Measurements from ENCODE around the gene BEST3. TPM values are rescaled to one million over a fixed set of nuclear protein-coding genes. Genes with fewer than 3 reads are reported as not detected.

BEST3 gene
- total RNA-seq (under 1 TPM in 1 of 5 donors, not detected in 4; 0.37 TPM), polyA plus RNA-seq (not detected)
- long read RNA-seq, donor 1 = 0 reads
- long read RNA-seq, donor 2 = 0 reads
- long read RNA-seq, donor 3 = 0 reads
- long read RNA-seq, donor 4 = 0 reads
- long read RNA-seq, donor 5 = 0 reads
- long read RNA-seq, donor 6 = 0 reads
- long read RNA-seq, donor 7 = 0 reads
- long read RNA-seq, donor 8 = 0 reads
- long read RNA-seq, donor 9 = 0 reads
- long read RNA-seq, donor 10, partial matches to known transcripts = 0 of 1 reads
- long read RNA-seq, donor 10, other reads (novel, unspliced or antisense) = 0 of 1 reads

DNA sequence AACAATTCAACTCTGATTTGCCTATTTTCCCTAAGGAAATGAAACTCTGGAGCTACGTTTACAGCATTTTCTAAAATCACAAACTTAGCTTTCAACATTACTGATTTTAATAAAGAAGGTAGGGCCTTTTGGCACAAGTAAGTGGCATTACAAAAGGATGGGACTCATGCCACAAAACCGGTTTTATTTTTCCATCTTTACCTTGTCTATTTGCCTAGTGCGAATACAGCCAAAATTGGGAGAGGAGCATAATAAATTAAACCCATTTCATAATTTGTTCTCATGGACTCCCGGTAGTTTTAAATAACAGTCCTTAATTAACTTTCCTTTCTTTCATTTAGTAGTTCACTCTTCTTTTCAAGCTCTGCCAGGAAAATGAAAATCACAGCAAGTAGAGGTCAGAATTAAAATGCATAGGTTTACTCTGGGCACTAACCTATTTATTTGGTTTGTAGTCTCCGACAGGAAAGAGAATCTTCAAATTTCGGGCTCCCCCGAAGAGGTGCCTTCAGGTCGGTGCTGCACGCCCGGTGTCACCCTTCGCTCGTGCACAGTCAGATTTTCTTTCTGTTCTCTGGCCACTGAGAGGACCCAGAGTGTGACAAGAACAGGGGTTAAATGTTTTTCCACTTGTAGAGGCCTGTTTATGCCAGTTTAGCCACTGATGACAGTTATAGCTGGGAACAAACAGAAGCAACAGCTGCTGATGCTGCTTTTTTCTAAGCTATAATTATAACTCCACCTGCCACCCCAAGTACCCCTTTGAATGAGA lies at the start of gene BEST3:
BEST3 (minus strand) TSS at position 535 of the 772 bp plus-strand sequence. CDS start 1,505 bp downstream, outside the sequence.
- Histone ChIP-seq H3K27me3 (no peaks in the 10 kb centered on the region), H3K27ac (no peak within 1 kb of the TSS), H3K4me1 (no peaks in the 10 kb centered on the region), H3K9me3 (no peaks in the 10 kb centered on the region), H3K4me3 (no peak within 1 kb of the TSS), H3K36me3 (no peaks in the 10 kb centered on the region)
- TF ChIP-seq EP300 (IDR thresholded peaks at IDR 0.05) (no peak), CTCF (IDR thresholded peaks at IDR 0.05) (no peak), POLR2AphosphoS5 (IDR thresholded peaks at IDR 0.05) (no peak), POLR2A (IDR thresholded peaks at IDR 0.05) (no peak)
- WGBS, 5 donors = 68 to 82% (median 77%) methylated on average over 12 of the region's 12 CpGs
- intact Hi-C loops (cut with DNase I; ENCODE audit: low total_unique reads) = no loop called here
- no peak for DNase-seq

DNA sequence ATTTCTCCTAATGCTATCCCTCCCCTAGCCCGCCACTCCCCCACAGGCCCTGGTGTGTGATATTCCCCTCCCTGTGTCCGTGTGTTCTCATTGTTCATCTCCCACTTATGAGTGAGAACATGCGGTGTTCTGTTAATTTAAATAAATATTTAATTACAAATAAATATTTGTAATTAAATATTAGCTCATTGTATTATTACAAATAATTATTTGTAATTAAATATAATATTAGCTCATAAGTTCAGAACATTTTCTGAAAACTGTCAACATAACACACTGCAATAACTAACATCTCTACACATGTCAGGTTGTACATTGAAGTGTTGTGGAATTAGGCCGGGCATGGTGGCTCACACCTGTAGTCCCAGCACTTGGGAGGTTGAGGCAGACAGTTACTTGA lies 45.0 kb upstream of the BEST3 start:
- no peaks in the 10 kb centered on the region for H3K27me3 ChIP-seq
- no peaks in the 10 kb centered on the region for H3K9me3 ChIP-seq
- H3K4me1 ChIP-seq = peaks cover 8 to 20% (median 15%) of the 10 kb centered on the region in 4 donors
- 80 to 97% (median 92%) methylated on average over 4 of the region's 4 CpGs for WGBS, 5 donors
- no peak for TF ChIP-seq POLR2AphosphoS5 (IDR thresholded peaks at IDR 0.05)
- TF ChIP-seq POLR2A (IDR thresholded peaks at IDR 0.05) = no peak
- TF ChIP-seq CTCF (IDR thresholded peaks at IDR 0.05) = no peak
- TF ChIP-seq EP300 (IDR thresholded peaks at IDR 0.05) = no peak
- no peak for DNase-seq
- H3K4me3 ChIP-seq = no peak overlapping the region
- H3K27ac ChIP-seq = no peak overlapping the region
- intact Hi-C loops (cut with DNase I; ENCODE audit: low total_unique reads) = no loop called here
- no peaks in the 10 kb centered on the region for H3K36me3 ChIP-seq

DNA sequence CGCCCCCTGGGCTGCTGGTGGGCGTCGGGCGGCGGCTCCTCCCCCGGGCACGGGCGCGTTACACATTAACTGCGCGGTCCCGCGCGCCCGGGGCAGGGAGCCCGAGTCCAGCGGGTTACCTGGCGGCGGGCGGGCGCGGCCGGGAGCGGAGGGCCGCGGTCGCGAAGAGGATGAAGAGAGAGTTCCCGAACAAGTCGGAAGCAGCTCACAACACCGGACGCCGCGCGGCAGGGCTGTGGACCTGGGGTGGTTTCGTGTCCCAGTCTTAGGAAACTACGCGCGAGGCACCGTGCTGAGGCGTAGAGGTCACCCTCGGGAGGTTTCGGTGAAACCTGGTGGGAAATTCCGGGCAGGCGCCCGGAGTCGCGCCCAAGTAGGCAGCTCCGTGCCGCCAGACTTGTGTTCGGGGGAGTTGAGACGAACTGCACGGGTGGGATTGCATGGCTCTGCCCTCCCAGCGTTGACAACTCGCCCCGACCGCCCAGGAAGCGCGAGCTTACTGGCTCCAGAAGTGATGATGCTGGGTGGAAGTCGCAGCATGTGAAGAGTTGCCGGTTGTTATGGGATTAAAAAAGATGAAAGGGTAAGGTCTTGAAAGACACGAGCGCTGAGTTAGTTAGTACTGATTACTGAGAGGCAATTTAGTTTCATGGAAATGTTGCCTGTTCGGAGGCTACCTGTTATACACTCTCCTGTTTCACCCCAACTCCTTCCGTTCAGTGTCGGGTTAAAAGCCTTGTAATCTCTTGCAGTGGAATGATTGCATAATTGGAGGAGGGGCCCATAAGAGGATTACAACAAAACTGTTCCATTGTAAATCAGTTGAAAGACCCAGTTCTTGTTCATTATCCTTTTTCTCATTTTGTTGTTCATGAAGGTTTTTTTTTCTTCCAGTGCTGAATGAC lies 40.4 kb upstream of the BEST3 start:
- Histone ChIP-seq H3K4me3 (peak overlapping the region; percentile 86 to 94 (median 92)), H3K4me1 (peaks cover 8 to 26% (median 18%) of the 10 kb centered on the region in 4 donors), H3K27me3 (no peaks in the 10 kb centered on the region), H3K36me3 (no peaks in the 10 kb centered on the region), H3K9me3 (no peaks in the 10 kb centered on the region), H3K27ac (peak overlapping the region; percentile 91 to 100 (median 94))
- DNase-seq = peak; percentile 73 to 84
- TF ChIP-seq POLR2AphosphoS5 (IDR thresholded peaks at IDR 0.05) = peak in 1 of 3 donors; percentile 28
- TF ChIP-seq EP300 (IDR thresholded peaks at IDR 0.05) = no peak
- TF ChIP-seq CTCF (IDR thresholded peaks at IDR 0.05) = no peak
- peak in 2 of 4 donors; percentile 18 to 44 for TF ChIP-seq POLR2A (IDR thresholded peaks at IDR 0.05)
- intact Hi-C loops (cut with DNase I; ENCODE audit: low total_unique reads) = no loop called here
- 0 to 3% (median 1%) methylated on average over 38 to 66 of the region's 66 CpGs for WGBS, 5 donors
